Mesenchymal stem cell (in vitro differentiated cells and primary cell): ENCODE results near the gene PRKG1.

ENCODE experiments used
- DNase-seq: peaks from one replicate; pipeline ENCODE4 v3.0.0-alpha.2; 2013
- H2AFZ ChIP-seq: one replicate; pipeline ENCODE4 v1.6.1; 2013; ENCODE audit warnings: low read depth, mild to moderate bottlenecking, control low read depth, inconsistent platforms, low read length, moderate library complexity
- H2AK5ac ChIP-seq: 2 replicates; pipeline ENCODE4 v1.6.1; 2013; ENCODE audit warnings: low read length, moderate library complexity, mild to moderate bottlenecking, inconsistent platforms; ENCODE audit not compliant: severe bottlenecking
- H2BK120ac ChIP-seq: one replicate; pipeline ENCODE4 v1.6.1; 2013; ENCODE audit warnings: low read depth, mild to moderate bottlenecking, inconsistent platforms, low read length, moderate library complexity
- H2BK12ac ChIP-seq, 2 experiments: one replicate each; pipeline ENCODE4 v1.6.1; 2013; ENCODE audit warnings: inconsistent platforms in 2 of 2, low read length in 2 of 2, mild to moderate bottlenecking in 2 of 2, moderate library complexity in 2 of 2, control low read depth in 1 of 2
- H2BK15ac ChIP-seq: one replicate; pipeline ENCODE4 v1.6.1; 2013; ENCODE audit warnings: mild to moderate bottlenecking, low read depth, inconsistent platforms; ENCODE audit not compliant: poor library complexity, severe bottlenecking
- H2BK5ac ChIP-seq: 2 replicates; pipeline ENCODE4 v1.6.1; 2013; ENCODE audit warnings: low read depth, mild to moderate bottlenecking, low read length, control low read depth, inconsistent platforms; ENCODE audit not compliant: poor library complexity, severe bottlenecking
- H3K14ac ChIP-seq, 2 experiments: one replicate each; pipeline ENCODE4 v1.6.1; 2013; ENCODE audit warnings: inconsistent platforms in 2 of 2, low read length in 2 of 2, control low read depth in 1 of 2, mild to moderate bottlenecking in 1 of 2, moderate library complexity in 1 of 2
- H3K18ac ChIP-seq, 2 experiments: one replicate each; pipeline ENCODE4 v1.6.1; 2013; ENCODE audit warnings: inconsistent platforms in 2 of 2, low read length in 2 of 2, control low read depth in 1 of 2, low read depth in 1 of 2, mild to moderate bottlenecking in 1 of 2
- H3K23ac ChIP-seq, 2 experiments: one replicate each; pipeline ENCODE4 v1.6.1; 2013; ENCODE audit warnings: inconsistent platforms in 2 of 2, low read length in 2 of 2, mild to moderate bottlenecking in 2 of 2, moderate library complexity in 2 of 2, control low read depth in 1 of 2
- H3K27ac ChIP-seq: 2 replicates; pipeline ENCODE4 v1.5.1; 2013; ENCODE audit warnings: mild to moderate bottlenecking, moderate library complexity, low read length, control low read depth, inconsistent platforms; ENCODE audit not compliant: poor library complexity, severe bottlenecking
- H3K27me3 ChIP-seq, 2 experiments: 2 replicates each; pipeline versions ENCODE4 v1.6.1 to v1.7.0; 2013; ENCODE audit warnings: low read length in 2 of 2, mild to moderate bottlenecking in 2 of 2, moderate library complexity in 2 of 2, control low read depth in 1 of 2, inconsistent platforms in 1 of 2; ENCODE audit not compliant: control insufficient read depth in 1 of 2, insufficient read depth in 1 of 2
- H3K36me3 ChIP-seq, 2 experiments: 2 replicates each; pipeline versions ENCODE4 v1.6.1 to v1.7.0; 2013; ENCODE audit warnings: low read length in 2 of 2, control low read depth in 1 of 2, inconsistent platforms in 1 of 2, low read depth in 1 of 2, mild to moderate bottlenecking in 1 of 2; ENCODE audit not compliant: insufficient read depth in 2 of 2, control insufficient read depth in 1 of 2
- H3K4ac ChIP-seq, 2 experiments: one replicate each; pipeline ENCODE4 v1.6.1; 2013; ENCODE audit warnings: inconsistent platforms in 2 of 2, low read length in 2 of 2, mild to moderate bottlenecking in 2 of 2, moderate library complexity in 2 of 2, control low read depth in 1 of 2, low read depth in 1 of 2
- H3K4me1 ChIP-seq: 2 replicates; pipeline ENCODE4 v1.6.1; 2013; ENCODE audit warnings: low read depth, low read length, control low read depth; ENCODE audit not compliant: control insufficient read depth, insufficient read depth
- H3K4me2 ChIP-seq: 2 replicates; pipeline ENCODE4 v1.6.1; 2013; ENCODE audit warnings: low read length, mild to moderate bottlenecking, inconsistent platforms; ENCODE audit not compliant: poor library complexity, severe bottlenecking
- H3K4me3 ChIP-seq, 2 experiments: 2 replicates each; pipeline versions ENCODE4 v1.5.1 to v1.7.0; 2013; ENCODE audit warnings: low read length in 2 of 2, mild to moderate bottlenecking in 2 of 2, control low read depth in 1 of 2, low read depth in 1 of 2; ENCODE audit not compliant: insufficient read depth in 1 of 2
- H3K79me1 ChIP-seq: replicated peaks from 2 replicates; pipeline ENCODE4 v1.6.1; 2013; ENCODE audit warnings: mild to moderate bottlenecking, control low read depth, low read length, inconsistent platforms; ENCODE audit not compliant: poor library complexity, severe bottlenecking
- H3K9ac ChIP-seq: 2 replicates; pipeline ENCODE4 v1.7.0; 2013; ENCODE audit warnings: mild to moderate bottlenecking, low read length, moderate library complexity
- H3K9me3 ChIP-seq: 2 replicates; pipeline ENCODE4 v1.7.0; 2013; ENCODE audit warnings: mild to moderate bottlenecking, low read length; ENCODE audit not compliant: control insufficient read depth
- H4K8ac ChIP-seq: one replicate; pipeline ENCODE4 v1.6.1; 2013; ENCODE audit warnings: inconsistent platforms, mild to moderate bottlenecking, low read length, moderate library complexity
- H4K91ac ChIP-seq: one replicate; pipeline ENCODE4 v1.6.1; 2013; ENCODE audit warnings: mild to moderate bottlenecking, low read length, inconsistent platforms
- WGBS: methylation state at CpG from one replicate; pipeline ENCODE4 v1.1.7; 2013; ENCODE audit warnings: mixed read lengths; 5-methylcytosine and 5-hydroxymethylcytosine counted together

PRKG1 gene

DNA sequence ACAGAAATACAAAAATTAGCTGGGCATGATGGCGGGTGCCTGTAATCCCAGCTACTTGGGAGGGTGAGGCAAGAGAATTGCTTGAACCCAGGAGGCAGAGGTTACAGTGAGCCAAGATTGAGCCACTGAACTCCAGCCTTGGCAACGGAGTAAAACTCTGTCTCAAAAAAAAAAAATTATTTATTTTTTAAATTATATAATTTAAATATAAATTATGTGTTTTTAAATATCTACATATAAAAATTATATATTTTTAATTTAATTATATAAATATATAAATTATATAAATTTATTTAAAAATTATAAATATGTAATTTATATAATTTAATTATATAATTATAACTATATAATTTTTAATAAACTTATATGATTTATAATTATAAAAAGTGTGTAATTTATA is 51.2 kb downstream of the PRKG1 start:
- H3K9ac ChIP-seq, result no peak overlapping the region
- no peak overlapping the region for H2BK12ac ChIP-seq
- H3K27me3 ChIP-seq, result no peaks in the 10 kb centered on the region
- no peak overlapping the region for H3K4me3 ChIP-seq
- no peak overlapping the region for H2BK120ac ChIP-seq
- H3K9me3 ChIP-seq, result peaks cover 6% of the 10 kb centered on the region
- no peak overlapping the region for H3K4ac ChIP-seq
- H3K18ac ChIP-seq, result no peak overlapping the region
- no peak for DNase-seq
- no peaks in the 10 kb centered on the region for H3K79me1 ChIP-seq
- no peaks in the 10 kb centered on the region for H3K36me3 ChIP-seq
- 100% methylated on average over 1 of the region's 2 CpGs for WGBS
- H2BK5ac ChIP-seq, result no peak overlapping the region
- no peak overlapping the region for H4K8ac ChIP-seq
- H3K4me1 ChIP-seq, result no peaks in the 10 kb centered on the region
- H2BK15ac ChIP-seq, result no peak overlapping the region
- no peak overlapping the region for H2AK5ac ChIP-seq
- no peak overlapping the region for H3K4me2 ChIP-seq
- no peak overlapping the region for H4K91ac ChIP-seq
- no peak overlapping the region for H3K23ac ChIP-seq
- H2AFZ ChIP-seq, result no peak overlapping the region
- H3K14ac ChIP-seq, result no peak overlapping the region
- H3K27ac ChIP-seq, result no peak overlapping the region

DNA sequence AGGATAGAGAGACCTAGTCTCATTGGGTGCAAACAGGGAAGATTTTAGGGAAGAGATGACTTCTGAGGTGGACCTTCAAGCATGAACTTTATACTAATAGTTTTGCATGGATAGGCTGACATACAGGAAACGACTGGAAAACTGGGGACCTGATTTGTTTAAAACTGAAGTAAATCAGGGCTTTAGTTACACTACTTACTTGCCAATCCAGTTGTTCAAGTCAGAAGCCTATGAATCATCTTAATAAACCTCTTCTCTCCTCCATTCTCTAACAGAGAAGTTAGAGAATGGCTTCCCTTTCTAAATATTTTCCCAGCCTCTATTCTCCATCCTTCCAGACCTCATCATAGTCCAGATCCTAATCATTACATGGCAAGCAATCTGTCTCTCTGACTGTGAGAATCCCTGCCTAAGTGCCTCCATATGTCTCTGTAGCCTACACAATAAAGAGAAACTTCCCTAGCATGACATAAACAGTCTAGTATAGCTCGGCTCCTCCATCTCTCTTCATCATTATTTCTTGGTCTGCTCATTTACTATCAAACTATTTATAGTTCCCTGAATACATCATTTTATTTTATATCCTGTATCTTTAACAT is 55.8 kb downstream of the PRKG1 start:
- 56% methylated on average over 2 of the region's 2 CpGs for WGBS

DNA sequence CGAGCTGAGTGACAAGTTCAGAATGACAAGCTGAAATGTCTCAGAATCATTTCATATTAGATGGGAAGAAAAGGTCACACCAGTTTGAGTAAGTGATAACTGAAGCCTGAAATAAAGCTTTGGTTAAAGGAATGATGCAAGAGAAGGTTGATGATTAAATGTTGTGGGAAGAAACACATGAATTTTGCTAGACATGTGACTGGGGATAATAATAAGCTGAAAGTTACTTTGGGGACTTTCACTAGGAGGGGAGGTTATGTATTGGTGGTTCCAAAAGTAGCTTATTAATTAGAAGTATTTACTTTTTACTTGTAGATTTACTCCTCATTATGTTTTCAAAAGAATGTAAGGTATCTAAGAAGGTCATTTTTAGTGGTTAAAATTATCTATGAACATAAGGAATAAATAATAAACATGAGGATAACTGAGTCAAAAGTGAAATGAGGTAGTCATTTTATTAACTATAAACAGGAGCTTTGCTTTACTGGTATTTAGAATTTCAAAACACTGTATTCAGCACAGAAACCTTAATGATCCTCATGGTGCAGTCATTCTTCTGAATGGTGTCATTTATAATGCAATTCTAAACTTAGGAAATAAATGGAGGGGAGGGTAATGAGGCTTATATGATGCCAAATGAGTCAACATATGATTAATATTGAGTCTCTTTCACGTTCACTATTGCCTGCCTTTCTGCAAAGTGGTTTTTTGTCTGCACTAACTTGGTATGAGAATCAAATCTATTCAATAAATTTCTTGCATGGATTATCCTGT is 63.7 kb downstream of the PRKG1 start:
- no peak overlapping the region for H2AFZ ChIP-seq
- H3K23ac ChIP-seq, result no peak overlapping the region
- H4K91ac ChIP-seq, result no peak overlapping the region
- no peaks in the 10 kb centered on the region for H3K9me3 ChIP-seq
- no peak overlapping the region for H3K4me3 ChIP-seq
- no peak overlapping the region for H3K14ac ChIP-seq
- DNase-seq, result peak; percentile 23
- no peak overlapping the region for H3K4me2 ChIP-seq
- H2AK5ac ChIP-seq, result no peak overlapping the region
- no peak overlapping the region for H2BK15ac ChIP-seq
- H3K9ac ChIP-seq, result peak overlapping the region; percentile 80
- H3K4me1 ChIP-seq, result no peaks in the 10 kb centered on the region
- H2BK120ac ChIP-seq, result no peak overlapping the region
- H3K27ac ChIP-seq, result no peak overlapping the region
- H3K36me3 ChIP-seq, result no peaks in the 10 kb centered on the region
- no peaks in the 10 kb centered on the region for H3K27me3 ChIP-seq
- H2BK12ac ChIP-seq, result no peak overlapping the region
- no peak overlapping the region for H3K4ac ChIP-seq
- H3K79me1 ChIP-seq, result no peaks in the 10 kb centered on the region
- H2BK5ac ChIP-seq, result no peak overlapping the region
- WGBS, result 96% methylated on average over 1 of the region's 2 CpGs
- H3K18ac ChIP-seq, result no peak overlapping the region
- no peak overlapping the region for H4K8ac ChIP-seq

More for the DNA sequence above, 55.8 kb downstream of the PRKG1 start:
- Histone ChIP-seq H3K23ac (no peak overlapping the region), H2BK5ac (no peak overlapping the region), H3K4me2 (no peak overlapping the region), H3K4me3 (no peak overlapping the region), H2BK12ac (no peak overlapping the region), H4K91ac (no peak overlapping the region), H2BK15ac (no peak overlapping the region), H3K9ac (no peak overlapping the region), H3K4ac (no peak overlapping the region), H3K36me3 (no peaks in the 10 kb centered on the region), H3K79me1 (no peaks in the 10 kb centered on the region), H3K4me1 (no peaks in the 10 kb centered on the region), H4K8ac (no peak overlapping the region), H2AFZ (no peak overlapping the region), H3K27ac (no peak overlapping the region), H3K27me3 (no peaks in the 10 kb centered on the region), H2BK120ac (no peak overlapping the region), H3K14ac (no peak overlapping the region), H2AK5ac (no peak overlapping the region), H3K18ac (no peak overlapping the region), H3K9me3 (peaks cover 6% of the 10 kb centered on the region)
- DNase-seq, result peak; percentile 22

DNA sequence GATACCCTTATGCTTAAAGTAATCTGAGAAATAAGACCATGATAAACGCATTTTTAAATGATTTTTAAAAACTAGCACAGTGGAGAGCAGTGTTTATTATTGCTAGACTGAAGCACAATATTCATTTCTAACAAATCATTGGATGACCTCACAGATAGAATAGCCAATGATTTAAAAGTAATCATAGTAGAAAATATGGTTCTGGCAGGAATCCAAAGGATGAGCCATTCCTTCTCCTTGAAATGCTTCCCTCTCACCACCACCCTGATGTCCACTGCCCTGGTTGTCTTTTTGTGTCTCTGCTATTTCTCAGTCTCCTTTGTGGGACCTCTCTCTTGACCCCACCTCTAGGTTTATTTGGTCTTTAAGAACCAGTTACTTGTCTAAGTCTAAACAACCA is 64.9 kb downstream of the PRKG1 start:
- H3K4me2 ChIP-seq, result no peak overlapping the region
- H3K18ac ChIP-seq, result no peak overlapping the region
- H2AFZ ChIP-seq, result no peak overlapping the region
- H2AK5ac ChIP-seq, result no peak overlapping the region
- H3K27ac ChIP-seq, result no peak overlapping the region
- H3K4ac ChIP-seq, result no peak overlapping the region
- H3K23ac ChIP-seq, result no peak overlapping the region
- WGBS, result no CpG with 5 or more reads among the region's 1 CpG
- no peak overlapping the region for H2BK15ac ChIP-seq
- no peak overlapping the region for H3K4me3 ChIP-seq
- H2BK120ac ChIP-seq, result no peak overlapping the region
- no peak overlapping the region for H2BK5ac ChIP-seq
- no peaks in the 10 kb centered on the region for H3K27me3 ChIP-seq
- no peak for DNase-seq
- H4K8ac ChIP-seq, result no peak overlapping the region
- no peaks in the 10 kb centered on the region for H3K36me3 ChIP-seq
- no peaks in the 10 kb centered on the region for H3K4me1 ChIP-seq
- no peak overlapping the region for H3K14ac ChIP-seq
- H4K91ac ChIP-seq, result no peak overlapping the region
- H3K9me3 ChIP-seq, result no peaks in the 10 kb centered on the region
- H3K9ac ChIP-seq, result no peak overlapping the region
- H3K79me1 ChIP-seq, result no peaks in the 10 kb centered on the region
- no peak overlapping the region for H2BK12ac ChIP-seq
